ENCODE data around the gene CCNO.

GRCh38 chr5:55187370-55187769 is 46.0 kb downstream of the CCNO start:
- TF ChIP-seq EP300 (IDR thresholded peaks at IDR 0.05) (no peak), POLR2AphosphoS5 (IDR thresholded peaks at IDR 0.05) (no peak), CTCF (IDR thresholded peaks at IDR 0.05) (no peak)

Measured in sigmoid colon (tissue), 4 donors.